ENCODE data around the gene CCDC136. TPM values are rescaled to one million over a fixed set of nuclear protein-coding genes. Genes with fewer than 3 reads are reported as not detected.

Gene CCDC136
- total and polyA plus RNA-seq, 3 donors from 2014 or later = 265 to 564 (median 553) TPM

DNA sequence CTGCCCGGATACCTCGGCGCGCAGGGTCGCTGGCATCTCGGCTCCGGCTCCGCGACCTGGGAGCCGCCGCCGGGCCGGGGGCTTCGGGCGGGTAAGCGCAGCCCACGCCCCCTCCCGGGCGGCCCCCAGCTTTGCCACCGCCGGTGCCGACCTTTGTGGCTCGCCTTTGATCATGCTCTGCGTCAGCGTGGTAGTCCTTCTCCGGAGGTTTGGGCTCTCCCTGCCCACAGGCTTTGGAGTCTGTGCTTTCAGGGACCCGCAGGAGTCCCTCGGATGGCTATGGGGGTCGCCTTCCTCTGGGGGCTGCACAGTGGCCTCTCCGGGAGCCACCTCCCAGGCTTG lies 78.1 kb downstream of the CCDC136 start:
- TF ChIP-seq CTCF (IDR thresholded peaks at IDR 0.05) = no peak
- TF ChIP-seq POLR2A (IDR thresholded peaks at IDR 0.05) = no peak
- 18 to 22% methylated on average over 3 to 30 of the region's 30 CpGs for WGBS, 2 donors
- no peaks in the 10 kb centered on the region for H3K27me3 ChIP-seq
- no peak overlapping the region for H3K27ac ChIP-seq
- intact Hi-C loops (cut with DNase I; ENCODE audit: low total_unique reads) = loop anchor here (10.0 kb wide), 1 partner anchor 105 kb away; no protein-coding TSS in a partner anchor
- H3K9me3 ChIP-seq = no peaks in the 10 kb centered on the region
- H3K4me1 ChIP-seq = peaks cover 7% of the 10 kb centered on the region
- no peak for DNase-seq
- peak overlapping the region; percentile 43 to 61 for H3K4me3 ChIP-seq
- no peaks in the 10 kb centered on the region for H3K36me3 ChIP-seq (ENCODE audit: low read depth, missing control alignments)

DNA sequence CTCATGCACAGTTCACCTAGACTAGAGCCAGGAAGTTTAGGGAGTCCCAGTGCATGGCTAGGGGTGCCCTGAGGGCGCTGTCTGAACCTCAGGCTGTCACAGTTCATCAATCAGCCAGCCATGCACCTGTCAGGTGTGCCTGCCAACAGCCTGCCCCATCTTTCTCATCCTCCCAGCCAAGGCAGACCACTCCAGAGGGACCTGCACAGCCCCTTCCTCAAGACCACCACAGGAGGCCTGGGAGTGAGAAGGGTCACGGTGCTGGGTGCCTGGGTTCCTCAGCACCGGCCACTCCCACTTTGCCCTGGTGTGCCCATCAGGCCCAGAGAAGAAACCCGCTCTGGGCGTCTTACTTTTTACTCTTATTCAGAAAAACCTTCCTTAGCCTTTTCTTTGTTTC lies 79.3 kb downstream of the CCDC136 start:
- peaks cover 7% of the 10 kb centered on the region for H3K4me1 ChIP-seq
- no peak for DNase-seq
- WGBS, 2 donors = 82 to 94% methylated on average over 5 of the region's 5 CpGs
- no peaks in the 10 kb centered on the region for H3K27me3 ChIP-seq
- intact Hi-C loops (cut with DNase I; ENCODE audit: low total_unique reads) = loop anchor here (10.0 kb wide), 1 partner anchor 106 kb away; no protein-coding TSS in a partner anchor
- H3K36me3 ChIP-seq (ENCODE audit: low read depth, missing control alignments) = no peaks in the 10 kb centered on the region
- no peaks in the 10 kb centered on the region for H3K9me3 ChIP-seq
- H3K4me3 ChIP-seq = no peak overlapping the region
- no peak overlapping the region for H3K27ac ChIP-seq
- TF ChIP-seq CTCF (IDR thresholded peaks at IDR 0.05) = no peak
- TF ChIP-seq POLR2A (IDR thresholded peaks at IDR 0.05) = no peak

Small RNAs within 50 kb of the gene (small RNA-seq; reads per million reads assigned to genes)
- 0 reads per million in 2 donors for gene RN7SL81P

Other genes with a start within 250 kb of the CCDC136 start
- gene GARIN1A, start 119.7 kb upstream of the CCDC136 start, total RNA-seq = 10 to 100 TPM; 12.0 to 46.8 TPM
- 46.0 TPM for gene GARIN1A, start 119.7 kb upstream of the CCDC136 start, polyA plus RNA-seq (ENCODE audit: insufficient read depth, low read depth, low replicate concordance)
- 10 to 100 TPM; 63.2 to 63.4 TPM for gene CALU, start 52.6 kb upstream of the CCDC136 start, total RNA-seq
- 81.4 TPM for gene CALU, start 52.6 kb upstream of the CCDC136 start, polyA plus RNA-seq (ENCODE audit: insufficient read depth, low read depth, low replicate concordance)
- gene OPN1SW, start 16.2 kb upstream of the CCDC136 start, total RNA-seq = not detected
- gene OPN1SW, start 16.2 kb upstream of the CCDC136 start, polyA plus RNA-seq (ENCODE audit: insufficient read depth, low read depth, low replicate concordance) = not detected
- 10 to 100 TPM in 1 of 2 donors, 1 to 10 TPM in 1; 8.8 to 14.4 TPM for gene FLNC, start 38.4 kb downstream of the CCDC136 start, total RNA-seq
- gene FLNC, start 38.4 kb downstream of the CCDC136 start, polyA plus RNA-seq (ENCODE audit: insufficient read depth, low read depth, low replicate concordance) = 21.4 TPM
- 100 to 1,000 TPM; 133 to 166 TPM for gene ATP6V1F, start 70.9 kb downstream of the CCDC136 start, total RNA-seq
- gene ATP6V1F, start 70.9 kb downstream of the CCDC136 start, polyA plus RNA-seq (ENCODE audit: insufficient read depth, low read depth, low replicate concordance) = 414 TPM
- gene KCP, start 118.7 kb downstream of the CCDC136 start, total RNA-seq = 1 to 10 TPM in 1 of 2 donors, under 1 TPM in 1; 0.68 to 1.2 TPM
- gene KCP, start 118.7 kb downstream of the CCDC136 start, polyA plus RNA-seq (ENCODE audit: insufficient read depth, low read depth, low replicate concordance) = 1.4 TPM
- 1 to 10 TPM; 2.9 to 5.6 TPM for gene IRF5, start 146.0 kb downstream of the CCDC136 start, total RNA-seq
- gene IRF5, start 146.0 kb downstream of the CCDC136 start, polyA plus RNA-seq (ENCODE audit: insufficient read depth, low read depth, low replicate concordance) = 4.6 TPM

All from testis (tissue), 3 donors.